Occipital lobe (tissue), 2 donors: Measurements from ENCODE around the gene ZNF827. TPM values are rescaled to one million over a fixed set of nuclear protein-coding genes. Genes with fewer than 3 reads are reported as not detected.
A peak's percentile ranks its signal among the peaks of the same experiment; 100 is the strongest.

Source experiments
- DNase-seq: peaks from one replicate; lab custom pipeline; 2025; lab: John Stamatoyannopoulos, UW
- total RNA-seq: library from RNA; depleted of rRNA; stranded (reverse); fragments of >200 nt; gene quantifications from one replicate; pipeline ENCODE4 v1.2.3, GENCODE V29; 2014

ZNF827 gene
- 11.7 TPM for total RNA-seq

DNA sequence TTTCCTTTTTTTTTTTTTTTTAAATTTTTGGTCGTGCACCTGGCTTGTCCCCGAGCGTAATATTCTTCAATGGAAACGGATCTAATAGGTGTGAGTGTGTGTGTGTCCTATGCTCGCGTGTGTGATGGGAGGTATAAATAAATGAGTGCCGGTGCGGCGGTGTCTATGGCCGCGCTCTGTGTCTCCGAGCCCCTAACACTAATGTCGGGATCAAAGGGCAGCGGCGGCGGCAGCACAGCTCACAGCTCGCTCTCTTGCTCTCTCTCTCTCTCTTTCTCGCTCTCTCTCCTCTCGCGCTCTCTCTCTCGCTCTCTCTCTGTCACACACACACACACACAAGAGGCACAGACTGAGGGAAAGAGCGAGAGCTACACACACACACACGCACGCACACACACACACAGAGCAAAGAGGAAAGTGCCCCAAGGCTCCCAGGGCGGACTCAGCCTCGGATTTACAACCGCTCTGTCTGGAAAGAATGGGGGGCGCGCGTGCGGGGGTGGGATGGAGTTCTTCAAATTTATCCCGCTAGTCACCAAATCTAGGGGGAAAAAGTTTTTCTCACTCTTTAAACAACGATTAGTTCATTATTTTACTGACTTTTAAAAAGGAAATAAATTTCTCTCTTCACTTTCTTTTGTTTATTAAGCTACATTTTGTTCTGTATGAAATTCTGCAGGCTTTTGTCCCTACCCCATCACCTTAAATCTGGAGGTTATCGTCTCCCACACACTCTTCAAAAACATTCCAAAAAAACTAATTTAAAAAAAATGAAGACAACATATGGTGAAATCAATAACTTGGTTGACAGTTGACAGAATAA is at the start of gene ZNF827:
ZNF827 (minus strand) TSS at position 206 of the 823 bp plus-strand sequence. CDS start 416 bp downstream, outside the sequence.
- DNase-seq: peak; percentile 55

- DNase-seq: no peak
Measured at GRCh38 chr4:145984563-145984962, 45.9 kb upstream of the ZNF827 start.

GRCh38 chr4:145982791-145983190 is 44.2 kb upstream of the ZNF827 start:
- DNase-seq: no peak

DNA sequence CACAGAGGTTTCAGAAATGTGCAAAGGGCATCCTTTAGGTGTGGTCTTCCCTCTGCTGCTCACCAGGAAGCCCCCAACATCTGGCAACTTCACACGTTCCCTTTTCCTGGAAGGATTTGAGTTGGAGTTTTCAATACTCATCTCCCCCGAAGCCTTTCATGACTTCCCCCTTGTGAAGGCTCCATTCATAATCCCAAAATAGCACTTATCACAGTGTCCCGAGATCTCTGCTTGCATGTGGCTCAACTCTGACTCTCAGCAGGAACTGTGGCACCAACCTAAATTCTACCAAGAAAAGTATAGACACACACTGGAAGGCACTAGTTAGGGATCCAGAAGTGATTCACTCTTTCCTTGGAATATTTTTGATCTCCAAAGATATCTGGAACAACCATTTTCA is 40.5 kb upstream of the ZNF827 start:
- no peak for DNase-seq

DNA sequence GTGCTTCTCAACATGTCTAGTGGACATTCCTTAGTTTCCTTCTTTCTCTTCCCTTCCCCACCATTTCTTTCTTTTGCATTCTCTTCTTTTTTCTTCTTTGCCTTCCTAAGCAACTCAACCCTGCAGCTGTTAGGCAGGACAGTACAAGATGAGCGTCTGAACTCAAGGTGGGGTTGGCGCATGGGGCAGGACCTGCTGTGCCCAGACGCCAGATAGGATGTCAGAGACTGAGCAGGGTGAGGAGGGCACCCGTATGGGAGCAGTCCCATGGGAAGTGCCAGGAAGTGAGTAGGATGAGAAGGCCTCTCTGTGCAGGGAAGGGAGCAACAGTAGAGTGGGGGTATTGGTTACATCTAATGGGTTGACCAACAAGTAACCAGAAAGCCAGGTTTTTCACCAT is 38.1 kb upstream of the ZNF827 start:
- no peak for DNase-seq

DNA sequence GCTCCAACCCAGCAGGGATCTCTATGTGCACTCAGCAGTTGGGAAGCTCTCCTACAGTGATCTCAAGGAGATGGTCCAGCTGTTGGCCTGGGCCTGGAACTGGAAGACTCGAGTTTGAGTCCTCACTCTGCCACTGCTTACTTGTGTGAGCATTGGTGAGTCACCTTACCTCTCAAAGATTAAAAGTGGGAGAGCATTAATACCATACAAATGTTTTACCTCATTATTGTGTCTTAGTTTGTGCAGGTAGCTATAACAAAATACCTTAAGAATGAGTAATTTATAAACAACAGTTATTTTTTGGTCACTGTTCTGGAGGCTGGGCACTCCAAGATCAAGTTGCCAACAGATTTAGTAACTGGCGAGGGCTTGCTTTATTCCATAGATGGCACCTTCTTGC is 21.4 kb upstream of the ZNF827 start:
- no peak for DNase-seq

DNA sequence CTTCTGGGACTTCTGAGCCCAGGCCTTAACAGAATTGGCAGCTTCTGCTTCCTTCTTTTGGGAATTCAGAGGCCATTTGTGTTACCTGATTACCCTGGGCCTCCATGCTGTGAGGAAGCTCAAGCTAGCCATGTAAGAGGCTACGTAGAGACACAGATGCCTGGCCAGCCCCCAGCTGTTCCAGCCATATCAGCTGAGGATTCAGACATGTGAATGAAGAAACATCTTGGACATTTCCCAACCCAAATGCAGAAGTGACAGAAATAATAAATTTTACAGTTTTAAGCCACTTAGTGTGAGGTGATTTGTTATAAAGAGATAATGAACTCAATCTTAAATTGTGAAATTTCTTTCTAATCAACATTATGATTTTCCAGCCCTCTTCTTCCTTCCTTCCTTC is 18.7 kb upstream of the ZNF827 start:
- no peak for DNase-seq

GRCh38 chr4:145956288-145956890 is 17.8 kb upstream of the ZNF827 start:
- DNase-seq: no peak

DNA sequence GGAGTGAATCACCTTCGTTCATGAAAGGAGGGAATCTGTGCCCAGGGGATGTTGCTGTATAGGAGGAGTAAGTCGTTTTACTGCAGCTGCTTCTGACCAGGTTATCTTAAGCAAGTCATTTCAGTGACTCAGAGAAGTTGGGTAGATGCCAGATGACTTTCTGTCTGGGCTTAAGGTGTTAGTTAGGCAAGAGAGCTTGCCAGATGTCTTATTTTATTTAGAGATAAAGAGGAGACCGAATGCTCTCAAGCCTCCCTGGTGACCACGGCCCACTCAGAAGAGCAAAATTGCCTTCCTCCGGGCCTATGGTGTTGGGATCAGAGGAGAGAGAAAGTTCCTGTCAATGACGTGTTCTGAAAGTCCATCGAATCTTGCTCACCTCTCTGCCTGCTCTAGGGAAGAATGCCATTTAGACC is 16.3 kb upstream of the ZNF827 start:
- DNase-seq: no peak

- DNase-seq: no peak
Measured at GRCh38 chr4:145951931-145952330, 13.3 kb upstream of the ZNF827 start.

GRCh38 chr4:145945431-145946155 is 7.0 kb upstream of the ZNF827 start:
- no peak for DNase-seq

GRCh38 chr4:145944886-145945285 is 6.3 kb upstream of the ZNF827 start:
- no peak for DNase-seq

- no peak for DNase-seq
Measured at GRCh38 chr4:145939856-145940255, 1.2 kb upstream of the ZNF827 start.

GRCh38 chr4:145939441-145939750 is 773 bp upstream of the ZNF827 start:
- no peak for DNase-seq

GRCh38 chr4:145937971-145938611 is 532 bp downstream of the ZNF827 start:
- DNase-seq: no peak

DNA sequence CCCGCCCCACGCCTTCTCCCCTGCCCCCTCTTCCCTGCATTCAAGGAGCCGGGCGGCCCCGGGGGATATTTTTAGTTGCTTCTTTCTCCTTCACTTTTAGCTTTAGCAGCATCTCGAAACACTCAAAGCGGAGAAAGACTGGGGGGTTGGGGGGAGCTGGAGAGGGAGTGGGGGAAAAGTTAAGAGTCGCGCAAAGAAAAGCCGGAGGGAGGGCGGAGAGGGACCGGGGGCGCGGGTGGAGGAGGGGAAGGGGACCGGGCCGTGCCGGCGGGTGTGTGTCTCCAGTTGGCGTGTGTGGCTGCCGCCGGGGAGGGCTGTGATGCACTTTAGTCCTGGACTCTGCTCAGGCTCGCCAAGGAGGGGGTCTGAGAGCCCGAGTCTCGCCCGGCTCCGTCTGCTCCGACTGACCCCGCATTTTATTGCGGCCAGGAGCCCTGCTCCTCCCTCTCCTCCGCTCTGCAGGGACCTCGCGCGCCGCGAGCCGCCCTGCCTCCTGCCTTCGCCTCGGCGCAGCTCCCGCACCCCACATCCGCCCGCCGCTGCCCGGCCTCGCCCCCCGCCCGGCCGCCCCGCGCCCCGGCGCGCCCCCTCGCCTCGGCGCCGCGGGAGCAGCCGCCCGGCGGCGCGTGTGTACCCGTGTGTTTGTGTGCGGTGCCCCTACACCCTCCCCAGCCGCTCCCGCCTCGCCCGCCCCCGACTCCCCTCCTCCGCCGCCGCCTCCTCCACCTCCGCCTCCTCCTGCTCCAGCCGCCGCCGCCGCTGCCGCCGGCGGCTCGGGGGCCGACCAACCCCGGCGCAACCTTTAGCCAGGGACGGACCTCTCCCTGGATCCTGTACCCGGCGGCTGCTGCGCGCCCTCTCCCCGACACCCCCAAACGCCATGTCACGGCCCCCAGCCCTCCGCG is 1.4 kb downstream of the ZNF827 start:
- DNase-seq: peak; percentile 67

GRCh38 chr4:145936142-145936996 is 2.3 kb downstream of the ZNF827 start:
- DNase-seq: peak; percentile 67

DNA sequence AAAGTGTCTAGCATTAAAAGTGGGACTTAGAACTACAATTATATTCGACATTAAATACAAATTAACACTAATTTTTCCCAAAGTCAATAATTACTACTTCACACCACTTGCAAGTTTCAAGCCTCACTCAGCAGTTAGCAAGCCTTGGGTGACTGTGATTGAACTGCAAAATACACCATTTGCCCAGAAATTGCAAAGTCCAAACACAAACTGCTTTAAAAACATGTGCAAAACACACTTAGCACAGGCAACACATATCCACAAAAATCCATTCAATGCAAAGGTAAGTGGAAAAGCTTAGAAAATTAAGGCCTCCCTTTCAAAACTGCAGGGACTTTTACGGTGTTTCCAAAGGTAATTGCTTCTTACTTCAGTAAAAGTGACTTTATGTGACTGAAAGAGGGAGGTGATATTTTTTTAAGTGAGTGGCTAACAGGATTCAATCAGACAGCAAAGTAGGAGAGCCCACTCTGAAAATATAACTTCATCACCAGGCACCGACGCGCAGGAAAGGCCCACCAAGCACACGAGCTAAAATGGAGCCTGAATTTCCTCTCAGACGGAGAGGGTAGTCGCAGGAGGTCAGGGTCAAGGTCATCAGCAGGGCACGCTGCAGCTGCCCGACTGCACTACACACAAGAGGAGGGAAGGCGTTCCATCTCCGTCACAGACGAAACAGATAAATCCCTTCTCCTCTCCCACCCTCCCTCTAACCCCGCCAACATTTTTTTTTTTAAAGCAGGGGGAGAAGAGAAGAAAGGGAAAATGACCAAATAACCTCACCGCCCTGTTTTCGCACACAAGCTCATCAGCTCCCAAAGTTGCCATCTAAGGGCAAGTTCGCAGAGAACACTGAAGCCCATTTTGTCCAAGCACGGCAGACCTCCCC is 3.1 kb downstream of the ZNF827 start:
- DNase-seq: no peak

- no peak for DNase-seq
Measured at GRCh38 chr4:145934434-145935047, 4.1 kb downstream of the ZNF827 start.
